ENCODE measurements around the gene PKN3.
A peak's percentile ranks its signal among the peaks of the same experiment; 100 is the strongest.

Gene PKN3

DNA sequence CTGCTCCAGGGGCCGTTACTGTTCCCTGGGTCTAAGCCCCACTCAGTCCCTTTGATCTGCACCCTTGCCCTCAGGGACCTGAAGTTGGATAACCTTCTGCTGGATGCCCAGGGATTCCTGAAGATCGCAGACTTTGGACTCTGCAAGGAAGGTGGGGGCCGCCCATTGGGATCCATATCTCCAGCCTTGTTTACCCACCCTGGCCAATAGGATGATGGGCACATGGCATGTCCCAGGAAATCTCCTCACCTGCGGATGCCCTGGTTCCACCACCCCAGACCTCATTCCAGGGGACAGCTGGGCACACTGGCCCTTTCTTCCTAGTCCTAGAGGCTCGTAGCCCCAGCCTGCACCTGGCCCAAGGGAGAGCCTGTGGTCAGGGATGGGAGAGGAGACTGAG is 16.2 kb downstream of the PKN3 start:
- DNase-seq, result no peak

DNA sequence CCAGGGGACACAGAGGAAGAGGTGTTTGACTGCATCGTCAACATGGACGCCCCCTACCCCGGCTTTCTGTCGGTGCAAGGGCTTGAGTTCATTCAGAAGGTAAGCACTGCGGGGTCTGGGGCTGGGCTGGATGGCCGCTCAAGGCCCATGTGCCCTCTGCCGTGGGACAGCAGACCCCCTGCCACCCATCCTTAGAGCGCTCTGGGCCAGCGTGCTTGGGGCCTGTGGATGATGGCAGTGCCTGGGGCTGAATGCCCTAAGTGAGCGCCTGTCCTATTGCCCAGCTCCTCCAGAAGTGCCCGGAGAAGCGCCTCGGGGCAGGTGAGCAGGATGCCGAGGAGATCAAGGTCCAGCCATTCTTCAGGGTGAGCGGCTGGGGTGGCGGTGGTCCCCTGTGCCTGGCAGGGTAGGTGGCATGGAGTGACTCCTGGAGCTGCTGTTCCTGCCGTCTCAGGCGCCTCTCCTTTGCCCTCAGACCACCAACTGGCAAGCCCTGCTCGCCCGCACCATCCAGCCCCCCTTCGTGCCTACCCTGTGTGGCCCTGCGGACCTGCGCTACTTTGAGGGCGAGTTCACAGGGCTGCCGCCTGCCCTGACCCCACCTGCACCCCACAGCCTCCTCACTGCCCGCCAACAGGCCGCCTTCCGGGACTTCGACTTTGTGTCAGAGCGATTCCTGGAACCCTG is 17.8 kb downstream of the PKN3 start:
- no peak for DNase-seq

DNA sequence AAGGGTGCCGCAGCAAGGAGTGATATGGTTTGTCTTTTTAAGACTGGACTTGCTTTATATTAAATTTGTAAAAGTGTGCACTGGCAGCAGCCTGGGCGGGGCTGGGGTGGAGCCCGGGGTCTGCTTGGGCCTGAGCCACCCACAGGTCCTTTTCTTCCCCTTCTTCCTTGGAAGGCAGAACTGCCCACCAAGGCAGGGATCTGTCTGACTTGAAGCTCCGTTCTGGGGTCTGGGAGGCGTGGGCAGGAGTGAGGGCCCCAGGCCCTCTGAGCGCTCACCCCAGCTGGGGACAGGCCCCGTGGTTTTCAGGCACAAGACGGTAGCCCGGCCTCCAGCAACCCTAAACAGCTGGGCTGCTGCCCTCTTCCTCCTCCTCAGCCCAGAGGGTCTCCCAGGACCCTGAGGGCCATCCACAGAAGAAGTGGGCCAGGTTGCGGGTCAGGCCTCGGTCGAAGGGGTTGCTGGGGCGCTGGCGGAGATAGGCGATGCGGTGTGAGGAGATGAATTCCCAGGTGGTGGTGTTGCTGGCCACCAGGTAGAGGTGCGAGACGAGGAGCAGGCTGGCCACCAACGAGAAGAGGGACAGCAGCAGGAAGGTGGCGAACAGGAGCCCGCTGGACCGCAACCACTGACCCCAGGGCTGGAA is 18.7 kb downstream of the PKN3 start:
- no peak for DNase-seq

DNA sequence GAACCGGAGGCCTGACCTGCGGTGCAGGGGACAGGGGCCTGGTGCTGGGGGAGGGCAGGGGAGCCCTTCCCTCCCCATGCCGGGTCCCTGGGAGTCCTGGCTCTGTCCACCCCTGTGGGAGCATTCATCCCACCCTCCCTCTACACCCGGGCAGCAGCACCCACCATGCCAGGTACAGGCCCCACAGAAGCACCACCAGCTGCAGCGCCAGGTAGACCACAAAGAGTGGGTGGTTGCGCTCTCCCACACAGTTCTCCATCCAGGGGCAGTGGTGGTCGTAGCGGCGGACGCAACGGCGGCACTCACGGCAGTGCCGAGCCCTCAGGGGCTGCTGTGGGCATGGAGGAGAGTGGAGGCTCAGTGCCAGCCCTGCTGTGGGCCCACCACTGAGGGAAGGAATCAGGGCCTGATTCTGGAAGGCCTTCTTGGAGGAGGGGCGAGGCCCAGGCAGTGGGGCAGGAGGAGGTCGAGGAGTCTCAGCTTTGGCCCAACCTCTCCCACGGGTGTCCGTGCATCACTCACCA is 19.2 kb downstream of the PKN3 start:
- no peak for DNase-seq

DNA sequence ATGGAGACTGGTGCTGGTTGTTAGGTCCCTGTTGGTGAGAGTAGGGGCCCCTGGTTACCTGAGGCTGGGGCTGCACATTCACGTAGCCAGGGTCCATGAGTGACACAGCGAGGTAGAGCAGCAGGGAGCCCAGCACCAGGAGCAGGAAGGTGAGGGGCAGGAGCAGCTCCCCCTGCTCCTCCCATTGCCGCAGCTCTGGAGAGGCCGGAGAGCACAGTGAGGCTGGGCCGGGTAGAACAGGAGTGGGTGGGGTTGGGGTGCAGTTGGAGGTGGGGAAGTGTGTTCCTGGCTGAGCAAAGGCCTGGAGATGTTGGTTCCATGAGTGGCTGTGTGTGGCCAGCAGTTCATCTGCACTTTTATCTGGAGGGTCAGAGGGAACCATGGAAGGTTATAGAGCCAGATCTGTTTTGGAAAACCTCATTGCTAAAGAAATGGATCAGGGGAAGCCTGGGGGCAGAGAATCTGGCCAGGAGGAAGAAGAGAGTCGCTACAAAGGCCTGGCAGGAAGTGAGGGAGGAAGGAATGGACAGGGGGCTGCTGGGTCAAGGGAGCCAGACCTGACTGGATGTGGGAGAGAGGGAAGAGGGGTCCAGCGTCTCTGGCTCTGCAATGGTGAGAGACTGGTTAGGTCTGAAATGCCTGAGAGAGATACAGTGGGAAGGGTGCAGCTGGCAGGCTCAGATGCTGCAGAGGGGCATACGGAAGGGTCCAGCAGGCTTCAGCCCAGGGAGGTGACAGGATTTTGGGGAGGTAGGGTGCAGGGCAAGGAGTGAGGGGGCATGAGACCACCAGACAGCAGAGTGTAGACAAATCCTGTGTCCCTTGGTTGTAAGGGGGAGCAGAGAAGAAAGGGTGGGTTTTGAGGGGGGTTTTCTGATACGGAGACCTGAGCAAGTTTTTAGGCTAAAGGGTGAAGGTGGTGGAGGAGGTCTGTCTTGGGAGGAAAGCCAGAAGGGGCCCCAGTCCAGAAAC is 20.4 kb downstream of the PKN3 start:
- no peak for DNase-seq

DNA sequence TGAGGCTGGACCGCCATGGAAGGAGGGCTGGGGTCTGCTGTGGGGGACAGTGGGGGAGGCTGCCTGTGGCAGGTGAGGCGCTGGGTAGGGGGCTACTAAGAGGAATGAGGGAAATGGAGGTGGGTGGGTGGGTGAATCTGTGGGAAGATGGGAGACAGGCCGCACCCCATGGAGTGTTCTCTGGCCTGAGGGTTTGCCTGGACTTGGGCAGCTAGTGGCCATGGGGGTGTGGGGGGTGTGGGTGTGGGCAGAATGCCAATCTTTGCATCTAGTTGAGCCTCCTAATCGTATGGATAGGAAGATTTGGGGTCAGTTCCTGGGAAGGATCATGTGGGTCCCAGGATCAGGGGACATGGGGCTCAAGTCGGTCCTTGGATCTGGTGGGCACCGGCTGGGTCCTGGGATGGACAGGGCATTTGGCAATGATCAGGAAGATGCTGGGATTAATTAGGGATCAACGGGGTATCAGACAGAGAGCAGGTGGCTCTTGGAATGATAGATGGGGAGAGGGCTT is 21.1 kb downstream of the PKN3 start:
- no peak for DNase-seq

DNA sequence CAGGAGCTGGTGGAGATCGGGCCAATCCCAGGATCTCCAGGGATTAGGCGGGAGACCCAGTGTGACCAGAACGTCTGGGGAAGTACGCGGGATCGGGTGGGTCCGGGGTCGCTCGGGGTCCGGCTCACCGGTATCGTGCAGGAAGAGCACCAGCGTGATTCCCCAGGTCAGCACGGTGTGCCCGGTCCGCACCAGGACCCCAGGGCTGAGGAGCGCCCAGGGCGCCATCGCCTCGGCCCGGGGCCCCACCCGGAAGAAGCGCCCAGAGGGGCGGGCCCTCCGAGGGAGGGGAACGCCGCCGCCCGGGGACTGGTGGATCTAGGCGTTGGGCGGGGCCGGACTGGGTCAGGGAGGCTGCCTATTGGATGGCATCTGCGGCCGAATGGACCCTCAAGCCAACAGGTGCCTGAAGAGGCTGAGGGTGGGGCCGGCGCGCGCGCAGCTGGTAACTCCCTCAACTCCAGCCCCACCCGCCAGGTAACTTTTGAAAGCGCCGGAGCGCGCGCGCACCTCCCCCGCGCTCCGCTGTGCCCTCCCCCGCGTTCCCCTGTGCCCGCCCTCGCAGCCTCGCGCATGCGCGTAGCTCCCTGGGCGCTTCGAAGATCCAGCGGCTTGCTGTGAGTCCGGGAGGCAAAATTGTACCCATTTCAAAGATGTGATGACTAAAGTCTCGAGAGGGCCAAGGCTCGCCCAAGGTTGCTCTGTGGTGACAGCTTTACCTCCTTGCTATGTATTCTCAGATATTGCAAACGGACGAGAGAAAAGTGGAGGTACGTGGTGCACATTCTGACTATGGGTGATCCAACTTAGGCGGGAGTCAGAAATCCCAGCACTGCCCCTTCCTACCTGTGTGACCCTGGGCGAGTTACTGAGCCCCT is 21.8 kb downstream of the PKN3 start, which contains the start of gene ZDHHC12:
ZDHHC12 (minus strand) TSS at position 262 of the 878 bp plus-strand sequence; CDS start at position 228, 34 bp downstream.
- DNase-seq, result peak; percentile 99

DNA sequence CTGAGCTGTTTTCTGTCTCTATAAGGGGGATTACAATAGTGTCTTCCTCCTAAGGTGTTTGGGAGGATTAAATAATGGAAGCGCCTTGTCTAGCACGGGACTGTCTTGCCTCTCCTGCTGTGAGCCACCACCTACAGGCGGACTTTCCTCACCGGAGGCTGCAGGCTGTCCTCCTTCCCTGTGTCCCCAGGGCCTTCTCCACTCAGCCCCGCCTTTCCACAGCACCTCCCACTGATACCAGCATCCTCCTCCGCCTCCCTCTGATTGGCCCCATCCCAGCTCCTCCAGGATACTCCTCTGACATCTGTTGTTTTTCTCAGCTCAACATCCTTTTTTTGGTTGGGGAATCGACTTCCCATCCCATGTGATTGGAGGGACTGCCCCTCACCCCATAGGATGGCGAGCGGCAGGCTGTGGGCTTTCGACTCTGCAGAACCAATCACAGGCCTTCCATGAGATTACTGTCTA is 22.5 kb downstream of the PKN3 start:
- peak; percentile 23 for DNase-seq

DNA sequence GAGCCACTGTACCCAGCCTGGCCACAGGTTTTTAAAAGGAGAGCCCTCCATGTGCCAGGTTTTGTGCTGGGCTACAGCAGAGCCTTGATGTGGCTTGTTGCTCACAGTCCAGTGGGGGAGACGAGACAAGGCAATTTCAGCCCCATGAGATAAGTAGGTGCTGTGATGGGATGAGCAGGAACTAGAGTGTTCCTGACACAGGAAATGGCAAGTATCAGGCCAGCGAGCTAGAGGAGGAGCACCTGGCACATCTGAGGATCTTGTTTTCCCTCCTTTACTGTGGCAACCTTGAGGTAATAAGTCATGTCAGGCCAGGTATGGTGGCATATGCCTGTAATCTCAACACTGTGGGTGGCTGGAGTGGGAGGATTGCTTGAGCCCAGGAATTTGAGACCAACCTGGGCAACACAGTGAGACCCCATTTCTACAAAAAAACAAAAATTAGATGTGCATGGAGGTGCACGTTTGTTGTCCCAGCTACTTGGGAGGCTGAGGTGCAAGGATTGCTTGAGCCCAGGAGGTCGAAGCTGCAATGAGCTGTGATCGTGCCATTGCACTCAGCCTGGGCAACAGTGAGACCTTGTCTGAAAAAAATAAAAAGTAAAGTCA is 25.4 kb downstream of the PKN3 start:
- DNase-seq, result no peak

DNA sequence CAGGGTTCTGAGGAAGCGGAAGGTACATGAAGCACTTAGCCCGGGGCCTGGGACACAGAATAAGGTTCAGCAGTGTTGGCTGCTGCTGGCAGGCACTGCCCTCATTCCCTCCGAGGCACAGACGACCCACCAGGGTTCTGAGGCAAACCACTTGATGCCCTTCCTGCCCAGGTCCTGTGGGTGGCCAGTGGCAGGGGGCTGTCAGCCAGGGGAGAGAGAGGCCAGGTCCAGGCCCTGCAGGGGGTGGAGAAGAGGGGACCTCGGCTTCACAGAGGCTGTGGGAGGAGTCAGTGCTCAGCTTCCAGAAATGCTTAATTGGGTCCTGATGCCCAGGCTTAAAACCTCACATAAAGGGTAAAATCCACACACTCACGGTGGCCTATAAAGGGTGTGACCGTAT is 26.0 kb downstream of the PKN3 start:
- no peak for DNase-seq

DNA sequence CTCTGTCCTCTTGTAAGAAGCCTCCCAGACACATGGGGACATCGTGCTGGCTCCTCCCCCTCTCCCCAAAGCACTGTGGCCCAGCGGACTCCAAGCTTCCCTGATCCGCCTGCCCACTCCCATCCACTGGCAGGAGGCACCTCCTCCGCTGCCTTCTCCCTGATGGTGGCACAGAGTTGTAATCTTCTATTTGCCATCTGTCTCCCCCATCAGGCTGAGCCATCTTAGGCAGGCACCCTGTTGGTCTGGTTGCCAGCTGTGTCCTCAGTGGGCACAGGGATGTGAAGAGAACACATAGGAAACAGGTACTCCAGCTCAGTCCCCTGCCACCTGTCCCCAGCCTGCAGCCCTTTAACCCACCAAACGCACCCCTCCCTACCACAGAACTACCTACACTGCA is 27.0 kb downstream of the PKN3 start:
- no peak for DNase-seq

DNA sequence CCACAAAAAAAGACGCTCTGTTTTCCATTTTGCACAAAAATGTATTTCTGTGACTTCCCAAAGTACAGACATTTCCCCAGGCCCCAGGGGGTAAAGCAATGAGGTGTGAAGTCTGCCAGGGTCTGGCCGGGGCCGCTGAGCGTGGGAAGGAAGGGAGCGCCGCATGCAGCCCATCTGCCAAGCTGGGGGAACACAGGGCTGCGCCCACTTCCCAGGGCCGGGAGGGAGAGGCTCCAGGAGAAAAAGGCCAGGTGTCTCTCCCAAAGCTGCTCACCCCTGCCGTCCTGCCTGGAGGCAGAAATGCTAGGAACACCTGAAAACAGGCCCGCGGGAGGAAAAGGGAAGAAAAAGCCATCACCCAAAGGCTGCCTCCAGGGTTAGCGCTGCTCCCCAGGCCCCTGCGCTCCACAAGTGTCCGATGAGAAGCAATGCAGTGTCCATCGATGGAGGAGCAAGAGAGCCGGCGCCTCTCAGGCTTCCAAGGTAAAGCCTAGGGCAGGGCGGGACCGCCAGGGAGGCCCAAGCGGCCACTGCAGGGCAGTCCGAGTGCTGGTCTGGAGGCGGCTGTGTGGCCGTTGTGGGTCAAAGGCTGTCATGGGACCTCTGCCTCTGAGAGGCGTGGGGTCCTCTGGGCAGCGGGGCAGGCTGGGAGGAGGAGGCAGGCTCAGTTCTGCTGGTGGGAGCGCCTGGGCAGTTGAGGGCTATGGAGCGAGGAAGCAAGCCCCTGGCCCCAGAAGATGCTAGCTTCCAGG is 27.6 kb downstream of the PKN3 start:
- DNase-seq, result no peak

DNA sequence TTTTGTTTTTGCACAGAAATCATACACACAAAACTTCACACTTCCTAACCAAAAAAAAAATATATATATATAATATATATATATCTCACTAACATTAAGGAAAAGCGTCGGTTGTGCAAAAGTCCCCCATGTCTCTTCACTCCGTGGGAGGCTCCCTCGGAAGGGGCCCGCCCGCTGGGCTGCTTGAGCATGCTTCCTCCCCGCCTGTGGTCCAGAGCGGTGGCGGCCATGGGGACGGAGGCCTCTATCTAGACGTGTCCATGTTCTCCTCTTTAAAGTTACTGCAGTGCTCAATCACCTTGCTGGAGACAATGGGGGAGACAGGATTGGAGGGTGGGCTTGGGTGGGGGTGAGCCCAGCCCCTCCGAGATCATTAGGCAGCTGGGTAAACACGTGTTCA is 28.8 kb downstream of the PKN3 start:
- DNase-seq, result no peak

DNA sequence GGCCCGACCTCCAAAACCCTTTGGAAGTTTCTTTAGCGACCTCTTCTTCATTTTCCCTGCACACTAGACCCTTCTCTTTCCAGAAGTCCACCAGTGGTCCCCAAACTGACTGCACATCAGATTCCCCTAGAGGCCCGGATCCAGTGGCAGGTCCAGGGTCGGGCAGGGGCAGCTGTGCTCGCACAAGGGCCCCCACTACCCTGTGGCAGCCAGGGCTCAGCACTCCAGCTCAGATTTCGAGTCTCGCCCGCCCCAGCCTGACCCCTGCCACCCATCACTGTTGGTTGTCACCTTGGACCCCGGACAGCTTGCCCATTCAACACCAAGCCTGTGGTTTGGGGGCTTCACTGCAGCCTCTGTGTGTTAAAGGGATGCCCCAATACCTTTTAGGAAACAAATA is 29.4 kb downstream of the PKN3 start:
- no peak for DNase-seq

DNA sequence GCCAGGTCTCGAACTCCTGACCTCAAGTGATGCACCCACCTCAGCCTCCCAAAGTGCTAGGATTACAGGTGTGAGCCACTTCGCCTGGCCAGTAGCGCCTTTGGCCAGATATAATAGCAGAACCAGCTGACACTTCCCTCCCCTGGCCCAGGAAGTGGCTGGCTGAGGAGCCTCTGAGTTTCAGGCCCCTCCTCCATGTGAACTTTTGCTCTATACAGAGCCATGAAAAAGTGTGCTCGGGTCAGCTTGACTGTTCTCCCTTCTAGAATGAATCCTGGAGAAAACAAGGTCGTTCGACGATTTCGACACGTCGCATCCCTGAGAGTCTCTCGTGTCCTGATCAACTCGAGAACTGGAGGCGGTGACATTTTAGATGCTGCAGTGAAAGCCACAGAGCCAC is 30.3 kb downstream of the PKN3 start:
- DNase-seq, result no peak

DNA sequence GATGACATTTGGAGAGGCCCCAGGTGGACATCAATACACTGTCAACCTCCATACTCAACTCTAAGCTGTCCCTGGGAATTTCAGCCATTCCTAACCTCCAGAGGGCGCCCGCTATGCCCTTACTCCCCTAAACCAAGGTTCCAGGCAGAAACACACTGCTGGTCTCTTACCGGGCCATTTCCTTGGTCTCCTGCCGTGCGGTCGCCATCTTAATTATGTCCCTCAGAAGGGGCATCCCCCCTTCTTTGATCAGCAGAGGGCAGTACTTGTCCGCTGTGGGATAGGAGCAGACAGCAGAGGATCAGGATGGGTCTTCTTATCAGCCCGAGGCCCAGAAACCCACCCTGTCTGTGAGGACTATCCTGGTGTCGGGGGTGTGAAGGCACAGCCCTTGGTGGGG is 31.0 kb downstream of the PKN3 start:
- no peak for DNase-seq

DNA sequence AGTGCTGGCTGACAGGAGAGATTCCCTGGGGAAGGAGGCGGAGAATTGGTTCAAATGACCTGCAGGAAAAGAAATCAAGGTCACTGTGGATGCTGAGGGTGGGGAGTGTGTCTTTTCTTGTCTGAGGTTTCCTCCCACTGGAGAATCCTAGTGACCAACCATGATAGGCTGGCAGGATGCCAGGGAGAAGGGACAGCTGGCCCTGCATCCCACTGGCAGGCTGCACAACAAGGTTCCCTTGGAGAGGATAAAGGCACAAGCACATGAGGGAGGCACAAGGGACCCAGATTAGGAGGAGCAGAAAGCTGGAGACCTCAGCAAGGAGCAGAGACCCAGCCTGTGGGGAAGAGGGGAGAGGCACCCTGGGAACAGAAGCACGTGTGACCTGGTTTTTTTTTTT is 33.1 kb downstream of the PKN3 start:
- DNase-seq, result no peak

DNA sequence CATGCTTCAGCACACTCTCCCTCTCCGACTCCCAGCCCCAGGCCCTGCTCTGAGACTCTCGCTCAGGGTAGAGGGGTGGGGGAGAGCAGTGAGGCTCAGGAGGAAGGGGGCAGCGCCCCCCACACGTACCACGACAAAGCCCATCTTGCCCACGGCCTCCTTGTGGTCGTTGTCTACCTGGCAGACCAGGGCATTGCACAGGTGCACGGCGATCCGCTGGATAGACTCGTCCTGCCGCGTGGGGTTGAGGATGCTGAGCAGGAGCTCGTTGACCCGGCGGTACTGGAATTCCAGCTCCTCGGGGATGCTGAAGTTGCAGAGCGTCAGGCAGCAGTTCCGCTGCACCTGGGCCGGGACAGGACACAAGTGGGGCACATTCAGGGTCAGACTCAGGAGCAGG is 40.1 kb downstream of the PKN3 start:
- no peak for DNase-seq

DNA sequence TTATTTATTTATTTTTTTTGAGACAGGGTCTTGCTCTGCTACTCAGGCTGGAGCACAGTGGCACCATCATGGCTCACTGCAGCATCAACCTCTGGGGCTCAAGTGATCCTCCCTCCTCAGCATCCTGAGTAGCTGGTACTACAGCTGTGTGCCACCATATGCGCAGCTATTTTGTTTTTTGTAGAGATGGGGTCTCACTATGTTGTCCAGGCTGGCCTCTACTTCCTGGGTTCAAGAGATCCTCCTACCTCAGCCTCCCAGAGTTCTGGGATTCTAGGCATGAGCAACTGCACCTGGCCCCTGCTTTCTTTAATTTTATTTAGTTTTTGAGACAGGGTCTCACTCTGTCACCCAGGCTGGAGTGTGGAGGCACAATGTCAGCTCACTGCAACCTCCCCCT is 41.1 kb downstream of the PKN3 start:
- DNase-seq, result no peak

DNA sequence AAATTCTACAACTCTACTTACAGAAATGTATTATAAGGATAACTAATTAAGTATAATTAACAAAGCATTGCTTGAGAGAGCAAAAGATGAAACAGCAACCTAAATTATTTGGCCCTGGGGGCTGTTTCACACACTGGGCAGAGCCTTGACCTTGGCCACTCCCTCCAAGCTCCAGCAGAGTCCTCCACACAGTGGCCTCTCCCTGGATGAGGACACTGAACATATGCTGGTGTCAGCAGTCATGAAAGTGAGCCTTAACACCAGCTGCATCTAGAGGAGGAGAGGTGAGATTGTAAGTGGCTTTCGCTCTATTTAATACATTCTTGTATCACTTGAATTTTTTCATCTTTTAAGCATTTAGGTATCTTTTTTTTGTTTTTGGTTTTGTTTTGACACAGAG is 44.9 kb downstream of the PKN3 start:
- DNase-seq, result no peak

Data from stimulated activated CD4-positive, alpha-beta T cell treated with anti-CD3 and anti-CD28 coated beads, Interleukin-12 subunit alpha, Interleukin-12 subunit beta, amount 100 ng/mL, for 4 hours (primary cell).